Inflammatory macrophage treated with lipopolysaccharide for 4 hours (primary cell): ENCODE measurements around the gene SLC33A1.
"Not testable (repeated sequence)": the region's sequence is repeated elsewhere in the genome, so short reads cannot be mapped to it uniquely, and the experiment has no call there.

ENCODE experiments used
- DNase-seq: peaks from one replicate; pipeline ENCODE4 v3.0.0-alpha.2; 2020

The SLC33A1 gene

GRCh38 chr3:155861476-155862183, 7.4 kb upstream of the SLC33A1 start:
- no peak for DNase-seq

GRCh38 chr3:155860424-155860823, 6.2 kb upstream of the SLC33A1 start:
- DNase-seq, result not testable (repeated sequence)

GRCh38 chr3:155859859-155860258, 5.6 kb upstream of the SLC33A1 start:
- peak; percentile 17 for DNase-seq

- peak; percentile 40 for DNase-seq
Observed at GRCh38 chr3:155853214-155854140, 750 bp downstream of the SLC33A1 start.

- DNase-seq, result peak; percentile 24
Observed at GRCh38 chr3:155852341-155852740, 1.9 kb downstream of the SLC33A1 start.

GRCh38 chr3:155849404-155849803, 4.8 kb downstream of the SLC33A1 start:
- DNase-seq, result not testable (repeated sequence)

GRCh38 chr3:155847993-155848392, 6.2 kb downstream of the SLC33A1 start:
- DNase-seq, result no peak

- no peak for DNase-seq
Observed at GRCh38 chr3:155846119-155846518, 8.1 kb downstream of the SLC33A1 start.

- no peak for DNase-seq
Observed at GRCh38 chr3:155843569-155843968, 10.7 kb downstream of the SLC33A1 start.

- DNase-seq, result no peak
Observed at GRCh38 chr3:155835341-155836071, 18.7 kb downstream of the SLC33A1 start.

- not testable (repeated sequence) for DNase-seq
Observed at GRCh38 chr3:155828490-155829098, 25.6 kb downstream of the SLC33A1 start.

GRCh38 chr3:155815030-155815545, 39.1 kb downstream of the SLC33A1 start:
- DNase-seq, result no peak

- not testable (repeated sequence) for DNase-seq
Observed at GRCh38 chr3:155813224-155813623, 41.0 kb downstream of the SLC33A1 start.

GRCh38 chr3:155809181-155809580, 45.0 kb downstream of the SLC33A1 start:
- DNase-seq, result no peak

GRCh38 chr3:155807823-155808222, 46.4 kb downstream of the SLC33A1 start:
- no peak for DNase-seq

GRCh38 chr3:155805802-155806618, 48.2 kb downstream of the SLC33A1 start, which contains the start of gene C3orf33:
TSS of gene C3orf33 (minus strand) at chr3:155806278. CDS start at chr3:155806252, 26 bp downstream.
- DNase-seq, result peak; percentile 72

- no peak for DNase-seq
Observed at GRCh38 chr3:155805204-155805801, 48.9 kb downstream of the SLC33A1 start.

- DNase-seq, result no peak
Observed at GRCh38 chr3:155804323-155804722, 49.9 kb downstream of the SLC33A1 start.

GRCh38 chr3:155792532-155792931, 61.7 kb downstream of the SLC33A1 start:
- no peak for DNase-seq

- DNase-seq, result peak; percentile 22
Observed at GRCh38 chr3:155791190-155791589, 63.0 kb downstream of the SLC33A1 start.
